IMR-90 (cell line): ENCODE data around the gene GPX5. TPM values are rescaled to one million over a fixed set of nuclear protein-coding genes. Genes with fewer than 3 reads are reported as not detected.

Source experiments
- ATAC-seq: fragments of 200-7000 bp; cut with Tn5 transposase; 2 replicates; pipeline ENCODE4 v1.9.1; 2020; ENCODE audit warnings: low read depth, mild to moderate bottlenecking, moderate library complexity
- BruUV-seq: library from RNA; stranded (reverse); fragments of 400-500 nt; replicated peaks from 2 replicates; lab custom pipeline; 2021; lab: Mats Ljungman, UMichigan
- CTCF ChIA-PET: fragments of 300-600 bp; formaldehyde crosslinking; extraction: SDS; loops from one replicate; lab custom pipeline; 2021; ENCODE audit warnings: antibody characterized with exemption; lab: Yijun Ruan, JAX
- POLR2A ChIA-PET: fragments of 300-600 bp; sonication (Branson Sonifier 250); formaldehyde crosslinking; loops from one replicate; lab custom pipeline; 2022; ENCODE audit warnings: antibody characterized with exemption; ENCODE audit not compliant: unreplicated experiment; lab: Charles Lee
- DNase-seq: peaks from one replicate; pipeline ENCODE4 v3.0.0; 2013
- H2AFZ ChIP-seq: replicated peaks from 2 replicates; pipeline ENCODE3; 2013; ENCODE audit warnings: low read length, mild to moderate bottlenecking; ENCODE audit not compliant: poor library complexity
- H2AK5ac ChIP-seq: 2 replicates; pipeline ENCODE4 v1.6.1; 2013; ENCODE audit warnings: low read depth, low read length, inconsistent platforms
- H2AK9ac ChIP-seq: replicated peaks from 2 replicates; pipeline ENCODE3; 2013; ENCODE audit warnings: mild to moderate bottlenecking, low read depth, low read length, moderate library complexity; ENCODE audit not compliant: poor library complexity
- H2BK120ac ChIP-seq: 2 replicates; pipeline ENCODE4 v1.6.1; 2013; ENCODE audit warnings: low read depth, low read length, inconsistent platforms
- H2BK15ac ChIP-seq: 3 replicates; pipeline ENCODE4 v1.6.1; 2013; ENCODE audit warnings: low read depth, low read length, inconsistent platforms
- H2BK20ac ChIP-seq: 2 replicates; pipeline ENCODE4 v1.6.1; 2013; ENCODE audit warnings: low read depth, mild to moderate bottlenecking, inconsistent platforms, low read length, moderate library complexity
- H2BK5ac ChIP-seq: 2 replicates; pipeline ENCODE4 v1.6.1; 2013; ENCODE audit warnings: mild to moderate bottlenecking, low read depth, low read length, inconsistent platforms; ENCODE audit not compliant: poor library complexity, severe bottlenecking
- H3K14ac ChIP-seq: replicated peaks from 2 replicates; pipeline ENCODE4 v1.6.1; 2013; ENCODE audit warnings: low read depth, low read length, inconsistent platforms
- H3K18ac ChIP-seq: 2 replicates; pipeline ENCODE4 v1.6.1; 2013; ENCODE audit warnings: low read depth, low read length, control low read depth
- H3K23ac ChIP-seq: 2 replicates; pipeline ENCODE4 v1.6.1; 2013; ENCODE audit warnings: low read depth, low read length, inconsistent platforms
- H3K27ac ChIP-seq: 2 replicates; pipeline ENCODE4 v1.5.1; 2013; ENCODE audit warnings: mild to moderate bottlenecking, control low read depth, low read length; ENCODE audit not compliant: insufficient read depth
- H3K27me3 ChIP-seq: 2 replicates; pipeline ENCODE4 v1.6.1; 2013; ENCODE audit warnings: low read length; ENCODE audit not compliant: control insufficient read depth, insufficient read depth
- H3K36me3 ChIP-seq: 2 replicates; pipeline ENCODE4 v1.6.1; 2013; ENCODE audit warnings: low read length, mixed read lengths; ENCODE audit not compliant: control insufficient read depth, insufficient read depth
- H3K4ac ChIP-seq: 2 replicates; pipeline ENCODE4 v1.6.1; 2013; ENCODE audit warnings: low read depth, low read length, inconsistent platforms
- H3K4me1 ChIP-seq: 2 replicates; pipeline ENCODE4 v1.6.1; 2013; ENCODE audit warnings: low read length, mixed read lengths; ENCODE audit not compliant: control insufficient read depth, insufficient read depth
- H3K4me2 ChIP-seq: 2 replicates; pipeline ENCODE4 v1.6.1; 2013; ENCODE audit warnings: low read depth, mild to moderate bottlenecking, control low read depth, low read length, moderate library complexity
- H3K4me3 ChIP-seq: 2 replicates; pipeline ENCODE4 v1.5.1; 2013; ENCODE audit warnings: low read depth, mild to moderate bottlenecking, control low read depth, low read length, moderate library complexity; ENCODE audit not compliant: insufficient read depth
- H3K56ac ChIP-seq: 2 replicates; pipeline ENCODE4 v1.6.1; 2013; ENCODE audit warnings: low read length, inconsistent platforms; ENCODE audit not compliant: insufficient read depth; ENCODE audit errors: extremely low read depth
- H3K79me1 ChIP-seq, 2 experiments: 2 replicates each; pipeline ENCODE4 v1.6.1; 2013; ENCODE audit warnings: low read length in 2 of 2, inconsistent platforms in 1 of 2, low read depth in 1 of 2
- H3K9ac ChIP-seq: 2 replicates; pipeline ENCODE4 v1.6.1; 2013; ENCODE audit warnings: low read depth, low read length, control low read depth
- H3K9me1 ChIP-seq: 2 replicates; pipeline ENCODE4 v1.6.1; 2013; ENCODE audit warnings: low read length, inconsistent platforms; ENCODE audit not compliant: insufficient read depth
- H3K9me3 ChIP-seq: 2 replicates; pipeline ENCODE4 v1.6.1; 2013; ENCODE audit warnings: low read length; ENCODE audit not compliant: control insufficient read depth, insufficient read depth
- H4K20me1 ChIP-seq: 2 replicates; pipeline ENCODE4 v1.6.1; 2013; ENCODE audit warnings: low read length, inconsistent platforms; ENCODE audit not compliant: insufficient read depth
- H4K5ac ChIP-seq: 2 replicates; pipeline ENCODE4 v1.6.1; 2013; ENCODE audit warnings: mild to moderate bottlenecking, low read depth, low read length, control low read depth
- H4K8ac ChIP-seq, 2 experiments: 2 replicates each; pipeline ENCODE4 v1.6.1; 2013; ENCODE audit warnings: low read depth in 2 of 2, low read length in 2 of 2, control low read depth in 1 of 2, inconsistent platforms in 1 of 2
- H4K91ac ChIP-seq: 2 replicates; pipeline ENCODE4 v1.6.1; 2013; ENCODE audit warnings: low read depth, low read length, inconsistent platforms; ENCODE audit not compliant: insufficient read depth
- CTCF ChIP-seq: conservative IDR thresholded peaks from 2 replicates; pipeline ENCODE4 v1.5.1; 2012; ENCODE audit warnings: mild to moderate bottlenecking, low read depth, low read length, improper control_type of control experiment
- MXI1 ChIP-seq: IDR thresholded peaks from 2 replicates; pipeline ENCODE4 v1.6.1; 2012; ENCODE audit warnings: low read depth, mild to moderate bottlenecking, low read length, moderate library complexity, borderline replicate concordance
- NFE2L2 ChIP-seq: fragments of 150-350 bp; IDR thresholded peaks from 2 replicates; pipeline ENCODE4 v1.6.1; 2016; ENCODE audit warnings: low read depth, mild to moderate bottlenecking, low read length
- dilution Hi-C: fragments of 300-500 bp; cut with HindIII; formaldehyde crosslinking; loops from one replicate; pipeline ENCODE4 v1.14.3; 2018; ENCODE audit warnings: low sequenced_read_pairs; ENCODE audit not compliant: unreplicated experiment
- in situ Hi-C: fragments of 300-500 bp; cut with MboI; formaldehyde crosslinking; loops from 3 replicates; pipeline ENCODE4 v1.14.3; 2019; ENCODE audit warnings: low sequenced_read_pairs, inconsistent platforms, mixed read lengths
- intact Hi-C: fragments of 100-400 bp; cut with micrococcal nuclease; formaldehyde crosslinking; loops from 2 replicates; pipeline ENCODE4 v1.10.0; 2022
- polyA plus RNA-seq, 3 experiments: library from polyadenylated mRNA; depleted of rRNA; stranded (reverse); fragments of >200 nt; gene quantifications; 2 replicates each; pipeline ENCODE4 v1.2.3, GENCODE V29; 2012; ENCODE audit warnings: low replicate concordance in 1 of 3
- total RNA-seq: library from RNA; depleted of rRNA; stranded (reverse); fragments of >200 nt; gene quantifications from 2 replicates; pipeline ENCODE4 v1.2.3, GENCODE V29; 2012

Gene GPX5
- total and polyA plus RNA-seq, 2 of the 4 experiments (the other 2 are of a cell fraction): not detected

- Histone ChIP-seq H4K8ac (no peak overlapping the region), H3K79me1 (no peaks in the 10 kb centered on the region), H3K4ac (no peak overlapping the region), H3K9me1 (no peaks in the 10 kb centered on the region), H4K20me1 (no peaks in the 10 kb centered on the region), H2BK20ac (no peak overlapping the region), H2AK9ac (no peak overlapping the region), H3K9ac (no peak overlapping the region), H3K36me3 (no peaks in the 10 kb centered on the region), H3K18ac (no peak overlapping the region), H2BK120ac (no peak overlapping the region), H3K56ac (no peak overlapping the region), H3K9me3 (no peaks in the 10 kb centered on the region), H3K27ac (no peak overlapping the region), H3K14ac (no peak overlapping the region), H2AK5ac (no peak overlapping the region), H4K5ac (no peak overlapping the region), H4K91ac (no peak overlapping the region), H2BK15ac (no peak overlapping the region), H3K4me1 (no peaks in the 10 kb centered on the region), H3K4me2 (no peak overlapping the region), H2AFZ (no peak overlapping the region), H3K23ac (no peak overlapping the region), H2BK5ac (no peak overlapping the region), H3K4me3 (no peak overlapping the region), H3K27me3 (no peaks in the 10 kb centered on the region)
- dilution Hi-C loops: no loop called here
- no peak for TF ChIP-seq NFE2L2
- 0 out of 2 replicates have a peak, but pooled peaks have one; percentile 9 for TF ChIP-seq CTCF
- TF ChIP-seq MXI1: no peak
- ChIA-PET POLR2A (no interaction called here), CTCF (interaction anchor here (0.5 kb wide), 1 partner anchor 271 kb away, joined by 4 read pairs; no protein-coding TSS in a partner anchor)
- no TSS peak for BruUV-seq
- intact Hi-C loops: loop anchor here (10.0 kb wide), 1 partner anchor 176 kb away; no protein-coding TSS in a partner anchor
- in situ Hi-C loops: no loop called here
- DNase-seq (no peak), ATAC-seq (no peak)
These were observed 54.8 kb downstream of the GPX5 start for GRCh38 chr6:28580475-28580874.
